RWPE2 (cell line): ENCODE data around the gene NKAPD1.

ENCODE experiments used
- ATAC-seq: fragments of 200-7000 bp; cut with Tn5 transposase; 3 replicates; pipeline ENCODE4 v1.9.1; 2021; ENCODE audit warnings: low read depth
- DNase-seq: peaks from one replicate; pipeline ENCODE4 v3.0.0-alpha.2; 2020; ENCODE audit warnings: low spot score
- H3K27ac ChIP-seq: fragments of 450-650 bp; 2 replicates; pipeline ENCODE4 v1.5.1; 2017; ENCODE audit warnings: mild to moderate bottlenecking; ENCODE audit not compliant: poor library complexity, severe bottlenecking
- H3K27me3 ChIP-seq: fragments of 250-450 bp; sonication (Bioruptor Pico); 2 replicates; pipeline ENCODE4 v1.5.1; 2021; ENCODE audit warnings: mild to moderate bottlenecking, moderate library complexity; ENCODE audit not compliant: insufficient read depth, poor library complexity, severe bottlenecking
- H3K36me3 ChIP-seq: fragments of 250-450 bp; sonication (Bioruptor Pico); 2 replicates; pipeline ENCODE4 v1.5.1; 2020; ENCODE audit warnings: low read depth, mild to moderate bottlenecking, moderate library complexity
- H3K4me1 ChIP-seq: fragments of 250-450 bp; sonication (Bioruptor Pico); 2 replicates; pipeline ENCODE4 v1.5.1; 2021; ENCODE audit warnings: mild to moderate bottlenecking, moderate library complexity; ENCODE audit not compliant: insufficient read depth, poor library complexity, severe bottlenecking
- H3K4me3 ChIP-seq: fragments of 250-450 bp; sonication (Bioruptor Pico); 2 replicates; pipeline ENCODE4 v1.5.1; 2021; ENCODE audit warnings: mild to moderate bottlenecking, moderate library complexity; ENCODE audit not compliant: severe bottlenecking
- H3K9me3 ChIP-seq: fragments of 250-450 bp; sonication (Bioruptor Pico); 2 replicates; pipeline ENCODE4 v1.5.1; 2021; ENCODE audit warnings: mild to moderate bottlenecking, moderate library complexity; ENCODE audit not compliant: severe bottlenecking
- CTCF ChIP-seq: fragments of 450-650 bp; IDR thresholded peaks from one replicate; pipeline ENCODE4 v1.5.1; 2017; ENCODE audit warnings: mild to moderate bottlenecking, moderate library complexity; ENCODE audit not compliant: poor library complexity, severe bottlenecking

NKAPD1 gene

GRCh38 chr11:112115386-112115785 is 41.3 kb downstream of the NKAPD1 start:
- no peaks in the 10 kb centered on the region for H3K27me3 ChIP-seq
- H3K4me1 ChIP-seq: peaks cover 8% of the 10 kb centered on the region

GRCh38 chr11:112118176-112118575 is 44.1 kb downstream of the NKAPD1 start:
- DNase-seq (no peak), ATAC-seq (no peak)
- Histone ChIP-seq H3K27ac (peak overlapping the region; percentile 95), H3K27me3 (no peaks in the 10 kb centered on the region), H3K4me1 (peaks cover 28% of the 10 kb centered on the region), H3K4me3 (no peak overlapping the region), H3K9me3 (no peaks in the 10 kb centered on the region), H3K36me3 (no peaks in the 10 kb centered on the region)
- no peak for TF ChIP-seq CTCF

More at GRCh38 chr11:112115386-112115785, 41.3 kb downstream of the NKAPD1 start:
- no peak overlapping the region for H3K4me3 ChIP-seq
- no peak overlapping the region for H3K27ac ChIP-seq
- H3K36me3 ChIP-seq: no peaks in the 10 kb centered on the region
- H3K9me3 ChIP-seq: no peaks in the 10 kb centered on the region
- no peak for DNase-seq
- TF ChIP-seq CTCF: no peak
- no peak for ATAC-seq

GRCh38 chr11:112121981-112122615 is 48.0 kb downstream of the NKAPD1 start:
- no peaks in the 10 kb centered on the region for H3K9me3 ChIP-seq
- no peak for ATAC-seq
- peaks cover 30% of the 10 kb centered on the region for H3K4me1 ChIP-seq
- H3K36me3 ChIP-seq: no peaks in the 10 kb centered on the region
- peak overlapping the region; percentile 95 for H3K27ac ChIP-seq
- no peaks in the 10 kb centered on the region for H3K27me3 ChIP-seq
- DNase-seq: no peak
- H3K4me3 ChIP-seq: no peak overlapping the region
- no peak for TF ChIP-seq CTCF

- Histone ChIP-seq H3K4me3 (no peak overlapping the region), H3K27me3 (no peaks in the 10 kb centered on the region), H3K36me3 (no peaks in the 10 kb centered on the region), H3K4me1 (peaks cover 30% of the 10 kb centered on the region), H3K27ac (no peak overlapping the region), H3K9me3 (no peaks in the 10 kb centered on the region)
- ATAC-seq: no peak
- no peak for TF ChIP-seq CTCF
- no peak for DNase-seq
Measured at GRCh38 chr11:112123129-112123528, 49.0 kb downstream of the NKAPD1 start.

GRCh38 chr11:112127056-112127455 is 53.0 kb downstream of the NKAPD1 start:
- ATAC-seq: no peak
- no peaks in the 10 kb centered on the region for H3K36me3 ChIP-seq
- peaks cover 30% of the 10 kb centered on the region for H3K4me1 ChIP-seq
- peak overlapping the region; percentile 79 for H3K27ac ChIP-seq
- H3K27me3 ChIP-seq: no peaks in the 10 kb centered on the region
- no peak for TF ChIP-seq CTCF
- H3K4me3 ChIP-seq: no peak overlapping the region
- no peaks in the 10 kb centered on the region for H3K9me3 ChIP-seq
- DNase-seq: no peak
